ENCODE results near the gene STX8.
A peak's percentile ranks its signal among the peaks of the same experiment; 100 is the strongest.

Gene STX8

GRCh38 chr17:9331279-9332131 lies 244.1 kb downstream of the STX8 start:
- intact Hi-C loops (cut with DNase I): no loop called here
- DNase-seq: peak in 25 of 42 donors; percentile 10 to 66 (median 35)

GRCh38 chr17:9330611-9331271 lies 244.9 kb downstream of the STX8 start:
- peak in 15 of 42 donors; percentile 3 to 45 (median 23) for DNase-seq
- intact Hi-C loops (cut with DNase I): no loop called here

- peak in 3 of 42 donors; percentile 5 to 42 (median 6) for DNase-seq
- intact Hi-C loops (cut with DNase I): no loop called here
These were observed 245.5 kb downstream of the STX8 start for GRCh38 chr17:9330141-9330540.

GRCh38 chr17:9329251-9329921 lies 246.2 kb downstream of the STX8 start:
- intact Hi-C loops (cut with DNase I): no loop called here
- DNase-seq: peak in 5 of 42 donors; percentile 13 to 42 (median 26)

- intact Hi-C loops (cut with DNase I): no loop called here
- peak in 4 of 42 donors; percentile 9 to 18 (median 12) for DNase-seq
These were observed 250.8 kb downstream of the STX8 start for GRCh38 chr17:9324864-9325263.

GRCh38 chr17:9322326-9322725 lies 253.3 kb downstream of the STX8 start:
- intact Hi-C loops (cut with DNase I): no loop called here

GRCh38 chr17:9321890-9322289 lies 253.7 kb downstream of the STX8 start:
- no peak for DNase-seq
- intact Hi-C loops (cut with DNase I): no loop called here

More at GRCh38 chr17:9322326-9322725, 253.3 kb downstream of the STX8 start:
- no peak for DNase-seq

- intact Hi-C loops (cut with DNase I): no loop called here
- DNase-seq: no peak
These were observed 260.3 kb downstream of the STX8 start for GRCh38 chr17:9315360-9315759.

- peak in 16 of 42 donors; percentile 14 to 61 (median 38) for DNase-seq
- intact Hi-C loops (cut with DNase I): no loop called here
These were observed 262.3 kb downstream of the STX8 start for GRCh38 chr17:9313346-9313745.

GRCh38 chr17:9309216-9309615 lies 266.4 kb downstream of the STX8 start:
- no peak for DNase-seq
- intact Hi-C loops (cut with DNase I): no loop called here

- no peak for DNase-seq
- intact Hi-C loops (cut with DNase I): no loop called here
These were observed 267.6 kb downstream of the STX8 start for GRCh38 chr17:9308069-9308468.

GRCh38 chr17:9307313-9307998 lies 268.2 kb downstream of the STX8 start:
- intact Hi-C loops (cut with DNase I): no loop called here
- DNase-seq: no peak

- DNase-seq: no peak
- intact Hi-C loops (cut with DNase I): no loop called here
These were observed 269.5 kb downstream of the STX8 start for GRCh38 chr17:9306086-9306485.

GRCh38 chr17:9299695-9300094 lies 275.9 kb downstream of the STX8 start:
- intact Hi-C loops (cut with DNase I): no loop called here
- DNase-seq: no peak

- intact Hi-C loops (cut with DNase I): no loop called here
- DNase-seq: no peak
These were observed 276.8 kb downstream of the STX8 start for GRCh38 chr17:9298776-9299295.

GRCh38 chr17:9298135-9298534 lies 277.5 kb downstream of the STX8 start:
- DNase-seq: no peak
- intact Hi-C loops (cut with DNase I): no loop called here

- DNase-seq: no peak
- intact Hi-C loops (cut with DNase I): no loop called here
These were observed 280.9 kb downstream of the STX8 start for GRCh38 chr17:9294661-9295210.

GRCh38 chr17:9292561-9292941 lies 283.1 kb downstream of the STX8 start:
- DNase-seq: no peak
- intact Hi-C loops (cut with DNase I): no loop called here
